Measurements from ENCODE around the gene SORCS1.

The SORCS1 gene

DNA sequence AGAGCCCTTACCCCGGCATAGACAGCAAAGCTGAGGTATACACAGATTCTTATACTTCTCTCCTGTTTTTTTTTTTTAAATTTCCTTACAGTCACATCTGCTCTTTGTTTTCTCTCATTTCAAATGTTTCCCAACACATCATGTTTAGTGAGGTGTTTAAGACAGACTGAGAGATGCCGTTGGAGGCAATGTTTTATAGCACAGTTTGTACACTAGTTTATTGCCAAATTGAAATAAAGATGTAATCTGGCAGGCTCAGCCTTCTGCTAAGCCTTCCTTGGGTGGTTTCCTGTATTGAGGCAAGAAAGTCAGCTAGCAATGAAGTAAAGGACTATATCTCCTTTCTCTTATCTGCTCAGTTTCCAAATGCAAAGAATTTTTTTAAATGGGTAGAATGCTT lies 393.4 kb downstream of the SORCS1 start:
- TF ChIP-seq ZFX (IDR thresholded peaks at IDR 0.05; ENCODE audit: borderline replicate concordance) (no peak), CTCF (IDR thresholded peaks at IDR 0.05) (no peak)
- H3K27ac ChIP-seq, result no peak overlapping the region

DNA sequence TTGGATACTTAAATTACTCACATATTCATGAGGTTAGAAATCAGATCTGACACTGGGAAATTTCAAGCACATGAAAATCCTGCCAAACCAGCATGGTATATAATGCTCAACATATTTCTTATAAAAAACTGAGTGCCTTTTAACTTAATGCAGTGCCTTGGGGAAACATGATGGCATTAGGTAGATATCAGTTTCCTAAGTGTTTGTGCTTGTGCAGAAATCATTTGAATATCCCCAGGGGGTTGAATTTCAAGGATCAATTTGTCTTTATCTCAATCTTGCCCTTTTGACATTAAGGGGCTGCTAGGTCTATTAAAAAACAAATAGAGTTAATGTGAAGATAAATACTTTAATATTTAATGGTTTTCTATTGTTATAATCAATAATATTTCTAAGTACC lies 396.3 kb downstream of the SORCS1 start:
- TF ChIP-seq CTCF (IDR thresholded peaks at IDR 0.05) (no peak), ZFX (IDR thresholded peaks at IDR 0.05; ENCODE audit: borderline replicate concordance) (no peak)
- no peak overlapping the region for H3K27ac ChIP-seq

DNA sequence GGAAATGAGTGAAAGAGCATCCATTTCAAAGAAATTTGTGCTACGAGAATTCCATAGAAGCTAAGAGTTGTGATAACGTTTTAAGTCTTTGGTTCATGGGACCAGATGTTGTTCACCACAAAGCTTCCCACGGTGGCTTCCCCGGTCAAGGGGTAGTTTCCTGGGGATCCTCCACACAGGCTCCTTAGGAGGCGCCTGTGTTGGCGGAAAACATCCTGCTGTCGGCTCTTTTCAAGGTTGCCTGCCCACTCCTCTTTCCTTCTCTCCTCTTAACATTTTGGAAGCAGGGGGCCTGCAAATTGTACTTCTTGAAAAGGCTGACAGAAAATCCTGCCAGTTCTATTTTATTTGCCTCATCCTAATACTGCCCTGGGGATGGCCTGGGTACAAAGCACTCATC lies 398.6 kb downstream of the SORCS1 start:
- no peak overlapping the region for H3K27ac ChIP-seq
- TF ChIP-seq CTCF (IDR thresholded peaks at IDR 0.05) (no peak), ZFX (IDR thresholded peaks at IDR 0.05; ENCODE audit: borderline replicate concordance) (no peak)

DNA sequence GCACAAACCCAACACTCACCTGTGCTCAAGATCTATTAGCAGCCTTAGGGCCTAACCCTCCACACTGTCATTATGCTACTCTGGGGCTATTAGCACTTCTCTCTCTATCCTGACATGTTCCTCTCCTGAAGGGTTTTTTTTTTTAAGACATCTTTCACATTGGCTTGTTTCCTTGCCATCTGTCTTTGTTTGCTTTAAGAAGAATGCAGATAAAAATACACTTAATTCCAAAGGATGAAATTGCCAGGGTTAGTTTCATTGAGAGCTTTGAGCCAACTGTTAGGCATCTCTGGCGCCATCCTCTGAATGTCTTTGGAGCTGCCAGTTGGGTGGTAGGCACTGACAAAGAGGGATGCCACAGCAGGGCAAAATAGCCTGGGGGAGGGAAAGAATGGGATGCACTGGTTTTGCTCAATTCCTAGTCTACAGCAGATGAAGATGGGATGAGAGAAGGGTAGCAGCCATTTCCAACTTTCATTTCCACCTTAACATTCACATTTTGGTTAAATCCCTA lies 399.2 kb downstream of the SORCS1 start:
- TF ChIP-seq ZFX (IDR thresholded peaks at IDR 0.05; ENCODE audit: borderline replicate concordance) (no peak), CTCF (IDR thresholded peaks at IDR 0.05) (no peak)
- no peak overlapping the region for H3K27ac ChIP-seq

- TF ChIP-seq CTCF (IDR thresholded peaks at IDR 0.05) (no peak), ZFX (IDR thresholded peaks at IDR 0.05; ENCODE audit: borderline replicate concordance) (no peak)
- no peak overlapping the region for H3K27ac ChIP-seq
Measured at GRCh38 chr10:106764360-106764759, 400.1 kb downstream of the SORCS1 start.

- no peak for TF ChIP-seq CTCF (IDR thresholded peaks at IDR 0.05)
- no peak for TF ChIP-seq ZFX (IDR thresholded peaks at IDR 0.05; ENCODE audit: borderline replicate concordance)
- H3K27ac ChIP-seq, result no peak overlapping the region
Measured at GRCh38 chr10:106761906-106762305, 402.6 kb downstream of the SORCS1 start.

DNA sequence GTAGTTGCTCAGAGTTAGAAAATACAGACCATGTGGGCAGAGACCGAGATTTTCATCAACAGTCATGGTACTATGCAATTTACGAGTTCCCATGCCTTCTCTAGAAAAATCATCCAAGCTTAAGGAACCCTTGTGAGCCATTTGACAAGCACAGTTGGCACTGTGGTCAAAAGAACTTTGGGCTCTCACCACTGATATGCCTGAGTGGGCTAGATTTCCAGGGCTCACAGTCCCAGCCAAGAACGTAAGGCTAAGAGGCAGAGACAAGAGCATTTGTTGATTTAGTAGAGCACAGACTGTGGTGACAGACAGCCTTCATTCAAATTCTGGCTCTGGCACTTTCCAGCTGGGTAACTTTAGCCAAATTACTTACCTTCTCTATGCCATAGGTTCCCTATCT lies 407.0 kb downstream of the SORCS1 start:
- TF ChIP-seq ZFX (IDR thresholded peaks at IDR 0.05; ENCODE audit: borderline replicate concordance), result no peak
- no peak for TF ChIP-seq CTCF (IDR thresholded peaks at IDR 0.05)
- H3K27ac ChIP-seq, result no peak overlapping the region
